Keratinocyte (primary cell): Measurements from ENCODE around the gene PPP4R2.

ENCODE experiments used
- CTCF ChIP-seq, 3 experiments: IDR thresholded peaks in 1 of 3; conservative IDR thresholded peaks in 1 of 3; optimal IDR thresholded peaks in 1 of 3; 2 replicates in 2 of 3; 3 replicates in 1 of 3; pipeline versions ENCODE3 to v1.5.1; 2011; ENCODE audit warnings: low read length in 3 of 3, mild to moderate bottlenecking in 3 of 3, moderate library complexity in 2 of 3, control low read depth in 1 of 3, inconsistent platforms in 1 of 3; ENCODE audit not compliant: insufficient read depth in 2 of 3; ENCODE audit errors: extremely low read depth in 1 of 3
- EZH2 ChIP-seq: IDR thresholded peaks from one replicate; pipeline ENCODE4 v1.6.1; 2012; ENCODE audit warnings: inconsistent platforms, mild to moderate bottlenecking, low read length, moderate library complexity

- TF ChIP-seq CTCF (optimal IDR thresholded peaks at IDR 0.05 in 1 of 3, IDR thresholded peaks at IDR 0.05 in 1 of 3, conservative IDR thresholded peaks at IDR 0.05 in 1 of 3; ENCODE audit: extremely low read depth in 1 of 3, insufficient read depth in 2 of 3, low read length in 3 of 3), result no peak
- no peak for TF ChIP-seq EZH2
These were observed 73.3 kb downstream of the PPP4R2 start for GRCh38 chr3:73069775-73070444.
